ENCODE measurements around the gene CCDC17.

DNA sequence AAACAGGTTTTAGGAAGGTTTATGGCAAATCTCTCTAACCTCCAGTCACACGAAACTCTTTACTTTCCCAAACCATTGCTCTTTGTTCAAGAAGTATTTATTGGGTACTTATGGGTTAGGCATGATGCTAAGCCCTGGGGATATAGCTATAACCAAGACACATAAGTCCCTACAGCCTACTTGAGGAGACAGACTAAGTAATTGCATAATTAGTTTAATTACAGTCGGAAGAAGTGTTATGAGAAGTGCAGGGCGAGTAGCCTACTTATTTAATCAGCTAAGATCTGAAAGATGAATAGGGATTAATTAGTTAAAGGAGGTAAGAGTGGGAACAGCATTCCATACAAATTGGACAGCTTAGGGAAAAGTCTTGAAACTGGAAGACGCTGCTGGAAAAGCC is 53.2 kb downstream of the CCDC17 start:
- TF ChIP-seq POLR2AphosphoS5 (IDR thresholded peaks at IDR 0.05; ENCODE audit: insufficient read depth, low read depth, low read length) (no peak), MYC (IDR thresholded peaks at IDR 0.05; ENCODE audit: low read depth, low read length) (no peak), EZH2 (IDR thresholded peaks at IDR 0.05; ENCODE audit: borderline replicate concordance, low read depth, low read length, severe bottlenecking) (no peak), JUN (IDR thresholded peaks at IDR 0.05; ENCODE audit: borderline replicate concordance, insufficient read depth, insufficient read length, low read depth) (no peak)
- TF ChIP-seq, protein P1, sequence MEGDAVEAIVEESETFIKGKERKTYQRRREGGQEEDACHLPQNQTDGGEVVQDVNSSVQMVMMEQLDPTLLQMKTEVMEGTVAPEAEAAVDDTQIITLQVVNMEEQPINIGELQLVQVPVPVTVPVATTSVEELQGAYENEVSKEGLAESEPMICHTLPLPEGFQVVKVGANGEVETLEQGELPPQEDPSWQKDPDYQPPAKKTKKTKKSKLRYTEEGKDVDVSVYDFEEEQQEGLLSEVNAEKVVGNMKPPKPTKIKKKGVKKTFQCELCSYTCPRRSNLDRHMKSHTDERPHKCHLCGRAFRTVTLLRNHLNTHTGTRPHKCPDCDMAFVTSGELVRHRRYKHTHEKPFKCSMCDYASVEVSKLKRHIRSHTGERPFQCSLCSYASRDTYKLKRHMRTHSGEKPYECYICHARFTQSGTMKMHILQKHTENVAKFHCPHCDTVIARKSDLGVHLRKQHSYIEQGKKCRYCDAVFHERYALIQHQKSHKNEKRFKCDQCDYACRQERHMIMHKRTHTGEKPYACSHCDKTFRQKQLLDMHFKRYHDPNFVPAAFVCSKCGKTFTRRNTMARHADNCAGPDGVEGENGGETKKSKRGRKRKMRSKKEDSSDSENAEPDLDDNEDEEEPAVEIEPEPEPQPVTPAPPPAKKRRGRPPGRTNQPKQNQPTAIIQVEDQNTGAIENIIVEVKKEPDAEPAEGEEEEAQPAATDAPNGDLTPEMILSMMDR (IDR thresholded peaks at IDR 0.05; ENCODE audit: extremely low read depth in 1 of 2, insufficient read depth in 1 of 2, low read depth in 1 of 2, low read length in 2 of 2): no peak
